WTC11 (cell line): ENCODE data around the gene DPY19L3. TPM values are rescaled to one million over a fixed set of nuclear protein-coding genes. Genes with fewer than 3 reads are reported as not detected.

Experiments used
- ATAC-seq: fragments of 200-7000 bp; cut with Tn5 transposase; 2 replicates; pipeline ENCODE4 v1.10.0; 2021; ENCODE audit warnings: mild to moderate bottlenecking, moderate library complexity
- CTCF ChIA-PET: fragments of 300-600 bp; sonication (Branson Sonifier 250); formaldehyde crosslinking; loops from one replicate; lab custom pipeline; 2021; ENCODE audit warnings: antibody characterized with exemption; lab: Charles Lee
- POLR2A ChIA-PET: fragments of 350-600 bp; sonication (Branson Sonifier 250); formaldehyde crosslinking; loops from one replicate; lab custom pipeline; 2021; ENCODE audit warnings: antibody characterized with exemption; lab: Charles Lee
- DNase-seq: peaks from one replicate; pipeline ENCODE4 v3.0.0; 2021; ENCODE audit warnings: low spot score
- H3K27ac Mint-ChIP-seq: 2 replicates; pipeline ENCODE4 v1.8.0; 2021; ENCODE audit warnings: mixed read lengths
- H3K27me3 Mint-ChIP-seq: 2 replicates; pipeline ENCODE4 v1.8.0; 2021; ENCODE audit warnings: low read depth, mild to moderate bottlenecking, moderate library complexity, mixed read lengths
- H3K36me3 Mint-ChIP-seq: 2 replicates; pipeline ENCODE4 v1.8.0; 2021; ENCODE audit warnings: mixed read lengths
- H3K4me1 Mint-ChIP-seq: 2 replicates; pipeline ENCODE4 v1.8.0; 2022; ENCODE audit warnings: mixed read lengths
- H3K4me3 Mint-ChIP-seq: 2 replicates; pipeline ENCODE4 v1.8.0; 2021; ENCODE audit warnings: mild to moderate bottlenecking, moderate library complexity, mixed read lengths
- H3K9me3 Mint-ChIP-seq: 2 replicates; pipeline ENCODE4 v1.8.0; 2021; ENCODE audit warnings: mixed read lengths
- AR ChIP-seq: fragments of 250-450 bp; sonication (Bioruptor Pico); IDR thresholded peaks from 2 replicates; pipeline ENCODE4 v1.9.0; 2021; ENCODE audit warnings: mild to moderate bottlenecking
- ATF1 ChIP-seq: sonication (generic); formaldehyde crosslinking; IDR thresholded peaks from 2 replicates; pipeline ENCODE4 v1.8.1; 2023; ENCODE audit warnings: mild to moderate bottlenecking, moderate library complexity, missing genetic modification reagents
- ATF3 ChIP-seq: sonication (generic); formaldehyde crosslinking; conservative IDR thresholded peaks from 2 replicates; pipeline ENCODE4 v1.8.1; 2022; ENCODE audit warnings: mild to moderate bottlenecking, missing genetic modification reagents
- CBFB ChIP-seq: sonication (generic); formaldehyde crosslinking; IDR thresholded peaks from 2 replicates; pipeline ENCODE4 v1.8.1; 2022; ENCODE audit warnings: mild to moderate bottlenecking, low read depth, missing genetic modification reagents
- CREB1 ChIP-seq: sonication (generic); formaldehyde crosslinking; IDR thresholded peaks from 2 replicates; pipeline ENCODE4 v1.8.0; 2023; ENCODE audit warnings: mild to moderate bottlenecking, missing genetic modification reagents
- E2F5 ChIP-seq: sonication (generic); formaldehyde crosslinking; IDR thresholded peaks from 2 replicates; pipeline ENCODE4 v1.8.1; 2022; ENCODE audit warnings: mild to moderate bottlenecking, moderate library complexity, missing genetic modification reagents
- ELF4 ChIP-seq: sonication (generic); formaldehyde crosslinking; IDR thresholded peaks from 2 replicates; pipeline ENCODE4 v1.8.1; 2022; ENCODE audit warnings: low read depth, mild to moderate bottlenecking, moderate library complexity, missing genetic modification reagents
- FOXJ3 ChIP-seq: sonication (generic); formaldehyde crosslinking; IDR thresholded peaks from 2 replicates; pipeline ENCODE4 v1.9.0; 2021; ENCODE audit warnings: missing genetic modification reagents, mild to moderate bottlenecking, borderline replicate concordance
- FOXK1 ChIP-seq: sonication (generic); formaldehyde crosslinking; IDR thresholded peaks from 2 replicates; pipeline ENCODE4 v1.8.0; 2022; ENCODE audit warnings: mild to moderate bottlenecking, moderate library complexity, missing genetic modification reagents
- KAT7 ChIP-seq: sonication (generic); formaldehyde crosslinking; IDR thresholded peaks from 2 replicates; pipeline ENCODE4 v1.8.1; 2023; ENCODE audit warnings: missing genetic modification reagents, mild to moderate bottlenecking, borderline replicate concordance
- MAX ChIP-seq: sonication (generic); formaldehyde crosslinking; IDR thresholded peaks from 2 replicates; pipeline ENCODE4 v1.8.0; 2022; ENCODE audit warnings: mild to moderate bottlenecking, missing genetic modification reagents
- MXD4 ChIP-seq: fragments of 250-450 bp; sonication (Bioruptor Pico); IDR thresholded peaks from 2 replicates; pipeline ENCODE4 v1.8.0; 2021; ENCODE audit warnings: mild to moderate bottlenecking, moderate library complexity, borderline replicate concordance
- NFYB ChIP-seq: sonication (generic); formaldehyde crosslinking; conservative IDR thresholded peaks from 2 replicates; pipeline ENCODE4 v1.8.0; 2022; ENCODE audit warnings: low read depth, missing genetic modification reagents
- RORB ChIP-seq: fragments of 250-450 bp; sonication (Bioruptor Pico); IDR thresholded peaks from 2 replicates; pipeline ENCODE4 v1.9.0; 2021; ENCODE audit warnings: mild to moderate bottlenecking
- TCF7 ChIP-seq: sonication (generic); formaldehyde crosslinking; IDR thresholded peaks from 2 replicates; pipeline ENCODE4 v1.8.0; 2022; ENCODE audit warnings: mild to moderate bottlenecking, low read depth, missing genetic modification reagents, moderate library complexity
- TEAD1 ChIP-seq: sonication (generic); formaldehyde crosslinking; IDR thresholded peaks from 2 replicates; pipeline ENCODE4 v1.8.0; 2022; ENCODE audit warnings: mild to moderate bottlenecking, missing genetic modification reagents
- ZNF219 ChIP-seq: sonication (generic); formaldehyde crosslinking; IDR thresholded peaks from 2 replicates; pipeline ENCODE4 v1.8.0; 2023; ENCODE audit warnings: missing genetic modification reagents, mild to moderate bottlenecking, borderline replicate concordance
- total RNA-seq: library from RNA; stranded (reverse); gene quantifications from 3 replicates; pipeline ENCODE4 v1.2.3, GENCODE V29; 2021
- TF ChIP-seq, protein P1 (sequence below): fragments of 250-450 bp; sonication (Bioruptor Pico); IDR thresholded peaks from 2 replicates; pipeline ENCODE4 v1.9.0; 2021; ENCODE audit warnings: mild to moderate bottlenecking
- TF ChIP-seq, protein P2 (sequence below): fragments of 250-450 bp; sonication (Bioruptor Pico); IDR thresholded peaks from 2 replicates; pipeline ENCODE4 v1.8.0; 2021; ENCODE audit warnings: mild to moderate bottlenecking
- TF ChIP-seq, protein P3 (sequence below): sonication (generic); formaldehyde crosslinking; IDR thresholded peaks from 2 replicates; pipeline ENCODE4 v1.8.1; 2023; ENCODE audit warnings: mild to moderate bottlenecking, moderate library complexity, missing genetic modification reagents
- TF ChIP-seq, protein P4 (sequence below): fragments of 200-600 bp; IDR thresholded peaks from 2 replicates; pipeline ENCODE4 v1.8.0; 2022; ENCODE audit warnings: antibody characterized with exemption

DPY19L3 gene
- total RNA-seq, 1 experiment from 2014 or later = 73.2 TPM

GRCh38 chr19:32483574-32483973, 78.0 kb downstream of the DPY19L3 start:
- Mint-ChIP-seq H3K36me3 (peaks cover 83% of the 10 kb centered on the region), H3K27me3 (no peaks in the 10 kb centered on the region), H3K27ac (no peak overlapping the region), H3K4me3 (no peak overlapping the region), H3K9me3 (no peaks in the 10 kb centered on the region; the same call in 1 of the 2 replicates), H3K4me1 (no peaks in the 10 kb centered on the region)
- CTCF ChIA-PET = no interaction called here
- DNase-seq = no peak
- POLR2A ChIA-PET = no interaction called here
- ATAC-seq = no peak
- TF ChIP-seq AR (CRISPR knock-in tag) = no peak
- TF ChIP-seq, protein P1, sequence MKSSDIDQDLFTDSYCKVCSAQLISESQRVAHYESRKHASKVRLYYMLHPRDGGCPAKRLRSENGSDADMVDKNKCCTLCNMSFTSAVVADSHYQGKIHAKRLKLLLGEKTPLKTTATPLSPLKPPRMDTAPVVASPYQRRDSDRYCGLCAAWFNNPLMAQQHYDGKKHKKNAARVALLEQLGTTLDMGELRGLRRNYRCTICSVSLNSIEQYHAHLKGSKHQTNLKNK (CRISPR knock-in tag) = no peak
- TF ChIP-seq, protein P2, sequence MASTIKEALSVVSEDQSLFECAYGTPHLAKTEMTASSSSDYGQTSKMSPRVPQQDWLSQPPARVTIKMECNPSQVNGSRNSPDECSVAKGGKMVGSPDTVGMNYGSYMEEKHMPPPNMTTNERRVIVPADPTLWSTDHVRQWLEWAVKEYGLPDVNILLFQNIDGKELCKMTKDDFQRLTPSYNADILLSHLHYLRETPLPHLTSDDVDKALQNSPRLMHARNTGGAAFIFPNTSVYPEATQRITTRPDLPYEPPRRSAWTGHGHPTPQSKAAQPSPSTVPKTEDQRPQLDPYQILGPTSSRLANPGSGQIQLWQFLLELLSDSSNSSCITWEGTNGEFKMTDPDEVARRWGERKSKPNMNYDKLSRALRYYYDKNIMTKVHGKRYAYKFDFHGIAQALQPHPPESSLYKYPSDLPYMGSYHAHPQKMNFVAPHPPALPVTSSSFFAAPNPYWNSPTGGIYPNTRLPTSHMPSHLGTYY = no peak
- TF ChIP-seq E2F5 = no peak
- TF ChIP-seq RORB (CRISPR knock-in tag) = no peak
- TF ChIP-seq TEAD1 (CRISPR knock-in tag) = no peak
- TF ChIP-seq ELF4 (CRISPR knock-in tag) = no peak
- TF ChIP-seq MAX (CRISPR knock-in tag) = no peak
- no peak for TF ChIP-seq TCF7 (CRISPR knock-in tag)
- TF ChIP-seq ZNF219 (CRISPR knock-in tag) = no peak
- TF ChIP-seq CREB1 = no peak
- no peak for TF ChIP-seq KAT7 (CRISPR knock-in tag)
- no peak for TF ChIP-seq MXD4

DNA sequence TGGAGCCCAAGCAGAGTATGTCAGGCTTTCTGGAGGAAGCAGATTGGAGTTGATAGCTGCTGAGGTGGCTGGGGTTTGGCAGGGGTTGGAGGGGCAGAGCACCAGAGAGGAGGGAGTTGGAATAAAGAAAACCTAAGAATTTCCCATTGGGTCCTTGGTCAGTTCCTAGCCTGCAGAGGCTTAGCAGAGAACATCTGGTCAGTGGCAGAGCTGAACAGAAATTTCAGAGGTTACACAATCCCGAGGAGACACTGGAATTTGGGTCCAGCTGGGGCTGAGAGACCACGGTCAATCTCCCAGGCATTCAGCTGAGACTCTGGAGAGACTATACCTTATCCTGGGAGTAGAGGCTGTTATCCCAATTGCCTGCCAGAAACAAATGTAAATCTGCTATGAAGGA, 84.4 kb downstream of the DPY19L3 start:
- H3K27me3 Mint-ChIP-seq = no peaks in the 10 kb centered on the region; the same call in 1 of the 2 replicates
- peaks cover 32% of the 10 kb centered on the region for H3K36me3 Mint-ChIP-seq
- no peak overlapping the region for H3K27ac Mint-ChIP-seq
- CTCF ChIA-PET = no interaction called here
- no peak overlapping the region for H3K4me3 Mint-ChIP-seq
- ATAC-seq (no peak), DNase-seq (no peak)
- POLR2A ChIA-PET = no interaction called here
- peaks cover 8% of the 10 kb centered on the region for H3K9me3 Mint-ChIP-seq
- TF ChIP-seq, protein P2 = no peak
- no peak for TF ChIP-seq CBFB
- no peak for TF ChIP-seq ELF4 (CRISPR knock-in tag)
- no peak for TF ChIP-seq FOXK1
- TF ChIP-seq, protein P3, sequence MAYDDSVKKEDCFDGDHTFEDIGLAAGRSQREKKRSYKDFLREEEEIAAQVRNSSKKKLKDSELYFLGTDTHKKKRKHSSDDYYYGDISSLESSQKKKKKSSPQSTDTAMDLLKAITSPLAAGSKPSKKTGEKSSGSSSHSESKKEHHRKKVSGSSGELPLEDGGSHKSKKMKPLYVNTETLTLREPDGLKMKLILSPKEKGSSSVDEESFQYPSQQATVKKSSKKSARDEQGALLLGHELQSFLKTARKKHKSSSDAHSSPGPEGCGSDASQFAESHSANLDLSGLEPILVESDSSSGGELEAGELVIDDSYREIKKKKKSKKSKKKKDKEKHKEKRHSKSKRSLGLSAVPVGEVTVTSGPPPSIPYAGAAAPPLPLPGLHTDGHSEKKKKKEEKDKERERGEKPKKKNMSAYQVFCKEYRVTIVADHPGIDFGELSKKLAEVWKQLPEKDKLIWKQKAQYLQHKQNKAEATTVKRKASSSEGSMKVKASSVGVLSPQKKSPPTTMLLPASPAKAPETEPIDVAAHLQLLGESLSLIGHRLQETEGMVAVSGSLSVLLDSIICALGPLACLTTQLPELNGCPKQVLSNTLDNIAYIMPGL (CRISPR knock-in tag) = no peak
- TF ChIP-seq ATF1 (CRISPR knock-in tag) = no peak
- no peak for TF ChIP-seq NFYB (CRISPR knock-in tag)
- TF ChIP-seq ATF3 (CRISPR knock-in tag) = no peak
- TF ChIP-seq, protein P4, sequence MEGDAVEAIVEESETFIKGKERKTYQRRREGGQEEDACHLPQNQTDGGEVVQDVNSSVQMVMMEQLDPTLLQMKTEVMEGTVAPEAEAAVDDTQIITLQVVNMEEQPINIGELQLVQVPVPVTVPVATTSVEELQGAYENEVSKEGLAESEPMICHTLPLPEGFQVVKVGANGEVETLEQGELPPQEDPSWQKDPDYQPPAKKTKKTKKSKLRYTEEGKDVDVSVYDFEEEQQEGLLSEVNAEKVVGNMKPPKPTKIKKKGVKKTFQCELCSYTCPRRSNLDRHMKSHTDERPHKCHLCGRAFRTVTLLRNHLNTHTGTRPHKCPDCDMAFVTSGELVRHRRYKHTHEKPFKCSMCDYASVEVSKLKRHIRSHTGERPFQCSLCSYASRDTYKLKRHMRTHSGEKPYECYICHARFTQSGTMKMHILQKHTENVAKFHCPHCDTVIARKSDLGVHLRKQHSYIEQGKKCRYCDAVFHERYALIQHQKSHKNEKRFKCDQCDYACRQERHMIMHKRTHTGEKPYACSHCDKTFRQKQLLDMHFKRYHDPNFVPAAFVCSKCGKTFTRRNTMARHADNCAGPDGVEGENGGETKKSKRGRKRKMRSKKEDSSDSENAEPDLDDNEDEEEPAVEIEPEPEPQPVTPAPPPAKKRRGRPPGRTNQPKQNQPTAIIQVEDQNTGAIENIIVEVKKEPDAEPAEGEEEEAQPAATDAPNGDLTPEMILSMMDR = no peak
- no peak for TF ChIP-seq FOXJ3 (CRISPR knock-in tag)
- H3K4me1 Mint-ChIP-seq = peaks cover 15% of the 10 kb centered on the region
